SJSA1 (cell line): ENCODE results near the gene TM7SF3. TPM values are rescaled to one million over a fixed set of nuclear protein-coding genes. Genes with fewer than 3 reads are reported as not detected.
"Not testable (repeated sequence)": the region's sequence is repeated elsewhere in the genome, so short reads cannot be mapped to it uniquely, and the experiment has no call there.

Experiments
- DNase-seq, 2 experiments: peaks; one replicate each; pipeline ENCODE4 v3.0.0-alpha.2; 2015 to 2020; ENCODE audit warnings: low spot score in 2 of 2, low read depth in 1 of 2
- H3K27ac ChIP-seq: fragments of 250-450 bp; sonication (Bioruptor Pico); 2 replicates; pipeline ENCODE4 v1.5.1; 2020; ENCODE audit warnings: mild to moderate bottlenecking, moderate library complexity
- H3K27me3 ChIP-seq: fragments of 250-450 bp; sonication (Bioruptor Pico); replicated peaks from 2 replicates; pipeline ENCODE4 v1.5.1; 2020; ENCODE audit warnings: mild to moderate bottlenecking, moderate library complexity
- H3K36me3 ChIP-seq: fragments of 250-450 bp; sonication (Bioruptor Pico); 2 replicates; pipeline ENCODE4 v1.5.1; 2020; ENCODE audit warnings: mild to moderate bottlenecking
- H3K4me1 ChIP-seq: fragments of 250-450 bp; sonication (Bioruptor Pico); replicated peaks from 2 replicates; pipeline ENCODE4 v1.6.1; 2021; ENCODE audit warnings: mild to moderate bottlenecking
- H3K4me3 ChIP-seq: fragments of 250-450 bp; sonication (Bioruptor Pico); 2 replicates; pipeline ENCODE4 v1.5.1; 2020; ENCODE audit warnings: mild to moderate bottlenecking
- H3K9me3 ChIP-seq: fragments of 250-450 bp; sonication (Bioruptor Pico); replicated peaks from 2 replicates; pipeline ENCODE4 v1.5.1; 2020; ENCODE audit warnings: mild to moderate bottlenecking
- total RNA-seq: library from RNA; depleted of rRNA; stranded (reverse); fragments of >200 nt; shearing (Covaris generic); gene quantifications from 2 replicates; pipeline ENCODE4 v1.2.3, GENCODE V29; 2014

Gene TM7SF3
- total RNA-seq, 1 experiment from 2014 or later: 52.7 TPM

- H3K4me3 ChIP-seq: no peak overlapping the region
- H3K9me3 ChIP-seq: no peaks in the 10 kb centered on the region
- H3K4me1 ChIP-seq: peaks cover 5% of the 10 kb centered on the region; the same call in 1 of the 2 replicates
- peak in 1 of 2 experiments; percentile 29 for DNase-seq
- peaks cover 9% of the 10 kb centered on the region for H3K36me3 ChIP-seq
- no peaks in the 10 kb centered on the region for H3K27me3 ChIP-seq
- H3K27ac ChIP-seq: no peak overlapping the region
Measured at GRCh38 chr12:26987634-26988424, 26.4 kb downstream of the TM7SF3 start.

DNA sequence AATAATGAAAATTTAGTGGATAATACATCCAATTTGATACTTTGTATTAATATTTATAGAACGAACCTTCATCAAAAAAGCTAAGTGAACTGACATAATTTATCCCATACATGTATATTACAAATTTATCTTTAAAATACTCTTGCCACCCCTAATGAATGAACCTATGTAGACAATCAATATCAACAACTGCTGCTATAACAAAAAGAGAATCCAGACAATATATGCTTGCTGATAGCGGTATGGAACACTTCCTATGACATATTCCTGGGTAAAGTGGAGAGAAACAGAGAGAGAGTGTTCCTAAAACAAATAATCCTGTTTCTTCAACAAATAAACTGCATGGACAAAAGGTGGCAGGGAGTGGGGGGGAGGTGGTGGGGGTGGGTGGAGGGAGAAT is 31.3 kb downstream of the TM7SF3 start:
- no peaks in the 10 kb centered on the region for H3K9me3 ChIP-seq
- no peak overlapping the region for H3K27ac ChIP-seq
- H3K27me3 ChIP-seq: no peaks in the 10 kb centered on the region

GRCh38 chr12:26979733-26980132 is 34.5 kb downstream of the TM7SF3 start:
- no peaks in the 10 kb centered on the region for H3K27me3 ChIP-seq
- no peak overlapping the region for H3K4me3 ChIP-seq
- no peaks in the 10 kb centered on the region for H3K9me3 ChIP-seq
- DNase-seq: no peak
- 0 out of 2 replicates have a peak, but pooled peaks cover 3% of the 10 kb centered on the region for H3K36me3 ChIP-seq
- no peaks in the 10 kb centered on the region for H3K4me1 ChIP-seq
- no peak overlapping the region for H3K27ac ChIP-seq

More for the DNA sequence above, 31.3 kb downstream of the TM7SF3 start:
- no peak for DNase-seq
- H3K4me1 ChIP-seq: peaks cover 5% of the 10 kb centered on the region; the same call in 1 of the 2 replicates
- H3K36me3 ChIP-seq: 0 out of 2 replicates have a peak, but pooled peaks cover 6% of the 10 kb centered on the region
- no peak overlapping the region for H3K4me3 ChIP-seq

- no peaks in the 10 kb centered on the region for H3K4me1 ChIP-seq
Measured at GRCh38 chr12:26978801-26979200, 35.4 kb downstream of the TM7SF3 start.

DNA sequence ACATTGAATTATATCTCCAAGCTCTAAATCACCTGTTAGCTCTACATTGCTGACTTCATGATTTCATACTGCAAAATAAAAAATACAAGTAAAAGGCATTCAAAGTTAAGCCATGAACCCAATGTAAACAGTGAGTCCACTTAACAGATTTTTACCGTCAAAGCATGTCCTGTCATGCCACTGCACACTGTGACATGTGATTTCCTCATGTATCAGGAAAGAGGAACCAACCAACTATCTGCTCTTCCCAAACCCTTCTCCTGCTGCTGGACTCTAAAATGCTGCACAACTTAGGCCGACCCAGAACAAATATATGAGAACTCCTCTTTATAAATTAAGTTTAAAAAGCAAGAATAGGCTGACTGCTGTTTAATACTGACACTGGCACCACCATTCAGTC is 37.5 kb downstream of the TM7SF3 start:
- Histone ChIP-seq H3K27me3 (no peaks in the 10 kb centered on the region), H3K36me3 (peaks cover 16% of the 10 kb centered on the region), H3K27ac (no peak overlapping the region), H3K4me1 (no peaks in the 10 kb centered on the region), H3K4me3 (no peak overlapping the region), H3K9me3 (no peaks in the 10 kb centered on the region)
- no peak for DNase-seq

More at GRCh38 chr12:26978801-26979200, 35.4 kb downstream of the TM7SF3 start:
- H3K4me3 ChIP-seq: no peak overlapping the region
- peaks cover 10% of the 10 kb centered on the region; the same call in 1 of the 2 replicates for H3K36me3 ChIP-seq
- no peaks in the 10 kb centered on the region for H3K27me3 ChIP-seq
- no peaks in the 10 kb centered on the region for H3K9me3 ChIP-seq
- DNase-seq: no peak
- no peak overlapping the region for H3K27ac ChIP-seq

DNA sequence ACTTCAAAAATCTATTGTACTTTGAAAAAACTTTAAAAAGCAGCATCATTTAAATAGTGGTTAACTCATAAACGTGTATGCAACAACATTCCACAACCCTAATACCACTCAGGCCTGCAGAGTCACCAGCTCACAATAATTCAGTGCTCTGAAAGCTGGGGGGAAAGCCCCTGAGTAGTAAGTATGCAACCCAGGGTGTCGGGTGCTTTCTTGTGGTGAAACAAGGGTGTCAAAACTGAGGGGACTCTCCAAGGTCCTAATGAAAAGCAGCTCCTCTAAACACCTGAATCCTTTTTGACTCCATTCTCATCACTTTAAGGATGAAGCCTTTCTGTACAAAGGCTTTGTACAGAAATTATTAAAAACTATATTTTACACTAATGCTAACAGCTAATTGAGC is 42.2 kb downstream of the TM7SF3 start:
- Histone ChIP-seq H3K9me3 (no peaks in the 10 kb centered on the region), H3K27ac (no peak overlapping the region), H3K36me3 (peaks cover 17% of the 10 kb centered on the region), H3K4me1 (no peaks in the 10 kb centered on the region), H3K4me3 (no peak overlapping the region), H3K27me3 (no peaks in the 10 kb centered on the region)
- no peak for DNase-seq

DNA sequence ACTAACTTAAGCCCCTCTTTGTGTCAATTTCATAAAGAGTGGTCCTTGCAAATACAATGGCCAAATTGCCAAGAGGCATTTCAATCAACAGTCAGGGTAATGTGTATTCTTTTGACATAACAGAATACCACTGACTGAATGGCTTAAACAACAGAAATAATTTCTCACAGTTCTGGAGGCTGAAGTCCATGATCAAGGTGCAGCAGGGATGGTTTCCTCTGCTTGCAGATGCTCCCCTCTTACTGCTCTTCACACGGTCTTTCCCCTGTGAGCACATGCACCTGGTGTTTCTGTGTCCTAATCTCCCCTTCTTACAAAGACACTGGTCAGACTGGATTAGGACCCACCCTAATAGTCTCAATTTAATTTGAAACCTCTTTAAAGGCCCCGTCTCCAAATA is 44.0 kb downstream of the TM7SF3 start:
- Histone ChIP-seq H3K4me1 (no peaks in the 10 kb centered on the region), H3K4me3 (no peak overlapping the region), H3K27ac (no peak overlapping the region), H3K9me3 (no peaks in the 10 kb centered on the region), H3K27me3 (no peaks in the 10 kb centered on the region), H3K36me3 (peaks cover 19% of the 10 kb centered on the region)
- no peak for DNase-seq

- no peak overlapping the region for H3K27ac ChIP-seq
- no peaks in the 10 kb centered on the region for H3K9me3 ChIP-seq
- H3K4me1 ChIP-seq: no peaks in the 10 kb centered on the region
- H3K4me3 ChIP-seq: no peak overlapping the region
- H3K27me3 ChIP-seq: no peaks in the 10 kb centered on the region
- no peak for DNase-seq
- peaks cover 22% of the 10 kb centered on the region for H3K36me3 ChIP-seq
Measured at GRCh38 chr12:26966842-26967241, 47.3 kb downstream of the TM7SF3 start.

- Histone ChIP-seq H3K36me3 (peaks cover 48% of the 10 kb centered on the region), H3K27me3 (no peaks in the 10 kb centered on the region), H3K9me3 (no peaks in the 10 kb centered on the region), H3K4me3 (no peak overlapping the region), H3K27ac (no peak overlapping the region), H3K4me1 (no peaks in the 10 kb centered on the region)
- no peak for DNase-seq
Measured at GRCh38 chr12:26963413-26963812, 50.8 kb downstream of the TM7SF3 start.

DNA sequence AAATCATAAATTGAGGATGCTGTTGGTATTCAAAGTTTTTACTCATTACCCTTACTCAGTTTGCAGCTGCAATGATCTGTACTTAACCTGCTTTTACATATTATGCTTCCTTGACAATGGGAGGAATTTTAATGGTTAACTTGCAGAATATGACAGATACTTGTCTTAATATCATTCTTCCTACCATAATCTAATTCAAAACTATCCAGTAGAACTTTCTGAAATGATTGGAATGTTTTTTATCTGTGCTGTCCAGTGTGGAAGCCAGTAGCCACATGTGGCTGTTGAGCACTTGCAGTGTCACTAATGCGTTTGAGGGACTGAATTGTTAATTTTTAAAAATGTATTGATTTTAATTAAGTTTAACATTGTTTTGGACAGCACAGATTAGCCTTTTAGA is 52.4 kb downstream of the TM7SF3 start:
- H3K4me3 ChIP-seq: no peak overlapping the region
- H3K27me3 ChIP-seq: no peaks in the 10 kb centered on the region
- H3K4me1 ChIP-seq: no peaks in the 10 kb centered on the region
- DNase-seq: no peak
- H3K27ac ChIP-seq: no peak overlapping the region
- H3K36me3 ChIP-seq: peaks cover 61% of the 10 kb centered on the region
- H3K9me3 ChIP-seq: no peaks in the 10 kb centered on the region

DNA sequence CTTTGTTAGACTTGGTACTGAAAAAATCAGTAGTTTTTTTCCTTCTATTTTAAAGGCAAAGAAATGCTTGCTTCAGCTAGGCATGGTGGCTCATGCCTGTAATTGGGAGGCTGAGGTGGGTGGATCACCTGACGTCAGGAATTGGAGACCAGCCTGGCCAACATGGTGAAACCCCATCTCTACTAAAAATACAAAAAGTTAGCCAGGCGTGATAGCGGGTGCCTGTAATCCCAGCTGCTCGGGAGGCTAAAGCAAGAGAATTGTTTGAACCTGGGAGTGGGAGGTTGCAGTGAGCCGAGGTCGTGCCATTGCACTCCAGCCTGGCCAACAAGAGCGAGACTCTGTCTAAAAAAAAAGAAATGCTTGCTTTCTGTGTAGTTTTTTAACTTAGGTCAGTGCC is 52.8 kb downstream of the TM7SF3 start:
- not testable (repeated sequence) for DNase-seq
- peaks cover 62% of the 10 kb centered on the region for H3K36me3 ChIP-seq

DNA sequence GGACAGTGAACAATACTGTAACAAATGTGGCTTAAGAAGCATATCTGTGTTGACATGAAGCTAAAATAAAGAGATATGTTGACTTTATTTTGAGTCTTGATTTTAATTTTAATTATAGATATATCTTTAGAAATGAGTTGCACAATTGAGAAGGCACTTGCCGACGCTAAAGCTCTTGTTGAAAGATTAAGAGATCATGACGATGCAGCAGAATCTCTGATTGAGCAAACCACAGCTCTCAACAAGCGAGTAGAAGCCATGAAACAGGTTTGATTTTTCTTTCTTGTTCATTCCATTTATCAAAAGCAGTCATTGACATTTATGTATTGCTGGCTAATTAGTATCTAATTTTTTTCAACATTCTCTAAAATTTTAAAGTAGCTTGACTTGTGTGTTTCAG is 60.2 kb downstream of the TM7SF3 start:
- no peak overlapping the region for H3K4me3 ChIP-seq
- H3K9me3 ChIP-seq: no peaks in the 10 kb centered on the region
- no peak for DNase-seq
- H3K27me3 ChIP-seq: no peaks in the 10 kb centered on the region
- H3K36me3 ChIP-seq: peaks cover 43% of the 10 kb centered on the region
- H3K27ac ChIP-seq: no peak overlapping the region
- no peaks in the 10 kb centered on the region for H3K4me1 ChIP-seq

More for the DNA sequence above, 52.8 kb downstream of the TM7SF3 start:
- H3K4me1 ChIP-seq, H3K27me3 ChIP-seq, H3K9me3 ChIP-seq, H3K27ac ChIP-seq, H3K4me3 ChIP-seq: not testable (repeated sequence)

DNA sequence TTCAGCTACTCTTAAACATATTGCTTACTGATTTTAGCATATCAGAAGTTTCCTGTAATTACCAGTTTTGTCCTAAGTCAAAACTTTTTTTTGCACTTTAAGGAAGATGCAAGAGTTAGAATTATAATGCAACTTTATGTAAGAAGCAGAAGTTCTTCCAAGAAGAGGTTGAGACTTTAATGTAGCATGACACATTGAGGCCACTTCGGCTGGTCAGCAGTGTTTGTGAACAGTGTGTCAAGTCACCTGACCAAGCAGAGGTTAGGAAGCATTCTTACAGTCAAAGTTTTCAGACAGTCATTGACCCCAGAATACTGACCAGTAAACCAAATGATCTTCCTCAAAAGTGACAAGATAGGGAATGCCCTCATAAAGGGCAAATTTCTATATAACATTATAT is 60.7 kb downstream of the TM7SF3 start:
- Histone ChIP-seq H3K36me3 (peaks cover 41% of the 10 kb centered on the region), H3K27me3 (no peaks in the 10 kb centered on the region), H3K4me3 (no peak overlapping the region), H3K9me3 (no peaks in the 10 kb centered on the region), H3K4me1 (no peaks in the 10 kb centered on the region), H3K27ac (no peak overlapping the region)
- no peak for DNase-seq

GRCh38 chr12:26948309-26948708 is 65.9 kb downstream of the TM7SF3 start:
- H3K4me3 ChIP-seq: no peak overlapping the region
- peaks cover 7% of the 10 kb centered on the region for H3K36me3 ChIP-seq
- no peak for DNase-seq

More at GRCh38 chr12:26948309-26948708, 65.9 kb downstream of the TM7SF3 start:
- no peak overlapping the region for H3K27ac ChIP-seq
- H3K4me1 ChIP-seq: peaks cover 4% of the 10 kb centered on the region
- H3K9me3 ChIP-seq: no peaks in the 10 kb centered on the region
- no peaks in the 10 kb centered on the region for H3K27me3 ChIP-seq
